Cardiac muscle cell (in vitro differentiated cells and primary cell): ENCODE results near the gene C5. TPM values are rescaled to one million over a fixed set of nuclear protein-coding genes. Genes with fewer than 3 reads are reported as not detected.
"Not testable (repeated sequence)": the region's sequence is repeated elsewhere in the genome, so short reads cannot be mapped to it uniquely, and the experiment has no call there.

Experiments
- DNase-seq, 2 donors: peaks; one replicate each; pipeline versions ENCODE4 v3.0.0 to v3.0.0-alpha.2; 2010 to 2017; ENCODE audit warnings: low read depth in 1 of 2, low spot score in 1 of 2
- H3K27ac ChIP-seq: fragments of 200-600 bp; sonication (generic); 2 replicates; pipeline ENCODE4 v1.5.1; 2016
- H3K27me3 ChIP-seq: fragments of 200-600 bp; sonication (generic); 2 replicates; pipeline ENCODE4 v1.6.0; 2016; ENCODE audit warnings: control low read depth
- H3K36me3 ChIP-seq: fragments of 200-600 bp; sonication (generic); 2 replicates; pipeline ENCODE4 v1.5.1; 2016; ENCODE audit warnings: control low read depth
- H3K4me1 ChIP-seq: fragments of 200-600 bp; sonication (generic); 2 replicates; pipeline ENCODE4 v1.8.1; 2017; ENCODE audit warnings: low read depth, mild to moderate bottlenecking, mixed run types
- H3K4me3 ChIP-seq: fragments of 200-600 bp; sonication (generic); 2 replicates; pipeline ENCODE4 v1.5.1; 2016; ENCODE audit warnings: mild to moderate bottlenecking
- H3K9me3 ChIP-seq: fragments of 200-600 bp; sonication (generic); 2 replicates; pipeline ENCODE4 v1.5.1; 2017; ENCODE audit warnings: low read depth, mild to moderate bottlenecking, control low read depth
- polyA plus RNA-seq: library from polyadenylated mRNA; unstranded; fragments of >200 nt; fragmentation: Nextera tagmentation; extraction: Ambion mirVana; gene quantifications from 2 replicates; pipeline ENCODE4 v1.2.1, GENCODE V29; 2016
- total RNA-seq: library from RNA; depleted of rRNA; stranded (reverse); fragments of >200 nt; gene quantifications from 2 replicates; pipeline ENCODE4 v1.2.3, GENCODE V29; 2016
- TF ChIP-seq, protein P1 (sequence below): IDR thresholded peaks from 2 replicates; pipeline ENCODE4 v1.5.1; 2012; ENCODE audit warnings: low read depth, mild to moderate bottlenecking, low read length

C5 gene
- 0.85 and 1.3 TPM in 2 replicates for total RNA-seq
- 0.49 and 0.55 TPM in 2 replicates for polyA plus RNA-seq

DNA sequence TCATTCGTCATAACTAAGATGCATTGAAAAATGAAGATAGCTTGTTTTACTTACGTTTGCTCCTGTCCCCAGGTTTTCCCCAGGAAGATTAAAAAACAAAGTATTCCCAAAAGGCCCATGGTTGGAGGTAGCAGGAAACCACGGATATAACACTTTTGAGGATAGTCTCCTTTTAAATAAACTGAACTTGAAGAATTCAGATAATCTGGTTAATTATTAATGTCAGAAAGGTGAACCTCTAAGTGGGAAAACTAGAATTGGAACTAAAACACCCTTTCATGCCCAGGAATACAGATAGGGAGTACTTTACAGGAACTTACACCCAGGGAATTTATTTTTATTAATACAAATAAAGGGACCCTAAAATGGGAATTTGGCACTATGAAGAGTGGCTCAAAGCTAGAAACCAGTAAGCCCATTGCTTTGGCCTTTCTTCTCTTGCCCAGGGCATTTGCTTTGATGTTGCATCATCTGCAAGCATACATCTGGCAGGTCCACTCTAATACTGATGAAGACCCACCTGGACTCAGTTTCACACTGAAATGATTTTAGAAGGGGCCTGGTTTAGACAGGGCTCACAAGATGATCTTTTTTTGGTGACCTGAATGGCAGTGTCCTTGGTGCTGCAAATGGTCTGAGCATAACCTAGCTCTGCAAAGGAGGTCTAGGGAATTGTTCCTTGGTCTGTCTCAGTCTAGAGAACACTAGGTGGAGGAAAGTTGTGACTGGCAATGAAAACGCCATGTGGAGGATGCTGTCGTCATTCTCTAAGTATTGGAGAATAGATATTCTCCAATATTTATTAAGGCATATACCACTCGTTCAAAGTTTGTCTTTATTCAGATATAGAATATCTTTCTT is at the start of gene C5:
TSS of gene C5 (minus strand) at position 148 of the 861 bp plus-strand sequence. CDS start at position 119, 29 bp downstream.
- H3K27me3 ChIP-seq = no peaks in the 10 kb centered on the region
- H3K9me3 ChIP-seq = no peaks in the 10 kb centered on the region
- H3K27ac ChIP-seq = no peak within 1 kb of the TSS
- no peaks in the 10 kb centered on the region for H3K4me1 ChIP-seq
- DNase-seq = no peak
- H3K4me3 ChIP-seq = no peak within 1 kb of the TSS
- TF ChIP-seq, protein P1, sequence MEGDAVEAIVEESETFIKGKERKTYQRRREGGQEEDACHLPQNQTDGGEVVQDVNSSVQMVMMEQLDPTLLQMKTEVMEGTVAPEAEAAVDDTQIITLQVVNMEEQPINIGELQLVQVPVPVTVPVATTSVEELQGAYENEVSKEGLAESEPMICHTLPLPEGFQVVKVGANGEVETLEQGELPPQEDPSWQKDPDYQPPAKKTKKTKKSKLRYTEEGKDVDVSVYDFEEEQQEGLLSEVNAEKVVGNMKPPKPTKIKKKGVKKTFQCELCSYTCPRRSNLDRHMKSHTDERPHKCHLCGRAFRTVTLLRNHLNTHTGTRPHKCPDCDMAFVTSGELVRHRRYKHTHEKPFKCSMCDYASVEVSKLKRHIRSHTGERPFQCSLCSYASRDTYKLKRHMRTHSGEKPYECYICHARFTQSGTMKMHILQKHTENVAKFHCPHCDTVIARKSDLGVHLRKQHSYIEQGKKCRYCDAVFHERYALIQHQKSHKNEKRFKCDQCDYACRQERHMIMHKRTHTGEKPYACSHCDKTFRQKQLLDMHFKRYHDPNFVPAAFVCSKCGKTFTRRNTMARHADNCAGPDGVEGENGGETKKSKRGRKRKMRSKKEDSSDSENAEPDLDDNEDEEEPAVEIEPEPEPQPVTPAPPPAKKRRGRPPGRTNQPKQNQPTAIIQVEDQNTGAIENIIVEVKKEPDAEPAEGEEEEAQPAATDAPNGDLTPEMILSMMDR = no peak
- no peaks in the 10 kb centered on the region for H3K36me3 ChIP-seq

- Histone ChIP-seq H3K36me3 (no peaks in the 10 kb centered on the region), H3K27me3 (no peaks in the 10 kb centered on the region), H3K4me1 (no peaks in the 10 kb centered on the region), H3K4me3 (no peak overlapping the region), H3K27ac (no peak overlapping the region), H3K9me3 (no peaks in the 10 kb centered on the region)
- TF ChIP-seq, protein P1 = no peak
- no peak for DNase-seq
These were observed 48.6 kb upstream of the C5 start for GRCh38 chr9:121098567-121099198.

DNA sequence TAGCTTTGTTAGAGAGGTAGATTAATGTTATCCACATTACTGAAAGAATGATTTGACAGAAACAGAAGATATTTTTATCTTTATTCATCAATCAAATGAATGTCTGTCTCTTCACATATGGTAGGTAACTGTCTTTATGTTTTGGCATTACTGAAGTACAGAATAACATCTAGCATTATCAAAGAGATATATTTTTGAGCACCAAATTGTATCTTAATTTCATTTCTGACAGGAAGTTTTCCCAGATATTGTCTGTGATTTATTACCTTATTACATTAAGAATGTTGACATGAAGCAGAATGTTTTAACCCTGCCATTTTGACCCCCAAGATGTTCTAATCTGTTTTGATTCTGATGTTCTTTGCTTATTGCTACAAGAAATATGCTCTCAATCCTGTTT is 45.0 kb upstream of the C5 start:
- no peak overlapping the region for H3K27ac ChIP-seq
- no peak overlapping the region for H3K4me3 ChIP-seq
- DNase-seq = no peak
- TF ChIP-seq, protein P1 = no peak
- no peaks in the 10 kb centered on the region for H3K27me3 ChIP-seq
- H3K36me3 ChIP-seq = no peaks in the 10 kb centered on the region
- H3K4me1 ChIP-seq = no peaks in the 10 kb centered on the region
- H3K9me3 ChIP-seq = no peaks in the 10 kb centered on the region

DNA sequence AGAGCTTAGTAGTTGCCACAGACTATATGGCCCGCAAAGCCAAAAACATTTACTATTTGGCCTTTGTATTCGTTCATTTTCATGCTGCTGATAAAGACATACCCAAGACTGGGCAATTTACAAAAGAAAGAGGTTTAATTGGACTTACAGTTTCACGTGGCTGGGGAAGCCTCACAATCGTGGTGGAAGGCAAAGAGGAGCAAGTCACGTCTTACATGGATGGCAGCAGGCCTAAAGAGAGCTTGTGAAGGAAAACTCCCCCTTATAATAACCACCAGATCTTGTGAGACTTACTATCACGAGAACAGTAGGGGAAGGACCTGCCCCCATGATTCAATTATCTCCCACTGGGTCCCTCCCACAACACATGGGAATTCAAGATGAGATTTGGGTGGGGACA is 40.7 kb upstream of the C5 start:
- not testable (repeated sequence) for H3K4me3 ChIP-seq, H3K27me3 ChIP-seq, H3K27ac ChIP-seq, H3K4me1 ChIP-seq, H3K36me3 ChIP-seq, DNase-seq, H3K9me3 ChIP-seq

GRCh38 chr9:121088576-121088975 is 38.5 kb upstream of the C5 start:
- Histone ChIP-seq H3K27ac (no peak overlapping the region), H3K27me3 (no peaks in the 10 kb centered on the region), H3K9me3 (no peaks in the 10 kb centered on the region), H3K4me1 (no peaks in the 10 kb centered on the region), H3K4me3 (no peak overlapping the region), H3K36me3 (no peaks in the 10 kb centered on the region)
- TF ChIP-seq, protein P1 = no peak
- DNase-seq = no peak

- Histone ChIP-seq H3K4me3 (no peak overlapping the region), H3K9me3 (no peaks in the 10 kb centered on the region), H3K4me1 (no peaks in the 10 kb centered on the region), H3K27me3 (no peaks in the 10 kb centered on the region), H3K27ac (no peak overlapping the region), H3K36me3 (no peaks in the 10 kb centered on the region)
- no peak for DNase-seq
- TF ChIP-seq, protein P1 = no peak
These were observed 35.6 kb upstream of the C5 start for GRCh38 chr9:121085661-121086060.
